ENCODE results near the gene LCNL1.
A peak's percentile ranks its signal among the peaks of the same experiment; 100 is the strongest.

Gene LCNL1
- 0 to 0.56 reads per million in 2 donors for total RNA-seq

DNA sequence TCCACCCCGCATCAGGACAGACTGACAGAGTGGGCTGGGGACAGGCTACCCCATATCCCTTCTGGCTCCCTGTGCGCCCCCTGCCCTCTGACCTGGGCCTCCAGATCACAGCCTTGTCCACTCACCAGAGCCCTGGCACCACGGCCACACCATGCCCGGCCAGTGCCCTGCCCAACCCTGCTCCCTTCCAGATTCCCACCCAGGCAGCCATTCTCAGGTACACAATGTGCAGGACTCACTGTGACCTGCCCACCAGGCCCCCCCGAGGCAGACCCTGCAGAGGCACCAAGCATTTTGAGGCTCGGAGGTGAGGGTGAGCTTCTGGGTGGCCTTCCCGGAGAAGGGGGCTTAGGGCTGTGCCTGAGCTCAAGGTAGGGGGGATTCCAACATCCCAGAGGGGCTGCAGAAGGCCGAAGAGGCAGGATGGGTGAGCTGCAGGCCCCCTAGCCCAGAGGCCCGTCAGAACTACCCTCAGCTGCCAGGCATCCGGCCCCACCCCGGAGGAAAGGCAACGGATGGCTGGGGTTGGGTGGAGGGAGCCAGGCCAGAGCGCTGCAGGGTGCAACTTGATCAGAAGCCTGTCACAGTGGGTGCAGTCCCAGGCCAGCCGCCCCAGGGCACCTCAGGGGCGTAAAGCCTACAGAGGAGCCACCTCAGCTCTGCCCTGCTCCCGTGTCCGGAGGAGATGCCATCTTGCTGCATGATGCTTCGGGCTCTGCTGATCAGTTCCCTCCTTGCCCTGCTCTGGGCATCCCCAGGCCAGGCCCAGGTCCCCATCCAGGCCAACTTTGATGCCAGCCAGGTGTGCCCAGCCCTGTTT is at the start of gene LCNL1:
TSS of gene LCNL1 (plus strand) at position 762 of the 820 bp plus-strand sequence. CDS start 594 bp downstream, outside the sequence.
- no peak for DNase-seq

GRCh38 chr9:136934277-136934676 is 48.5 kb upstream of the LCNL1 start:
- DNase-seq, result no peak

- DNase-seq, result no peak
Observed at GRCh38 chr9:136935651-136936050, 47.1 kb upstream of the LCNL1 start.

DNA sequence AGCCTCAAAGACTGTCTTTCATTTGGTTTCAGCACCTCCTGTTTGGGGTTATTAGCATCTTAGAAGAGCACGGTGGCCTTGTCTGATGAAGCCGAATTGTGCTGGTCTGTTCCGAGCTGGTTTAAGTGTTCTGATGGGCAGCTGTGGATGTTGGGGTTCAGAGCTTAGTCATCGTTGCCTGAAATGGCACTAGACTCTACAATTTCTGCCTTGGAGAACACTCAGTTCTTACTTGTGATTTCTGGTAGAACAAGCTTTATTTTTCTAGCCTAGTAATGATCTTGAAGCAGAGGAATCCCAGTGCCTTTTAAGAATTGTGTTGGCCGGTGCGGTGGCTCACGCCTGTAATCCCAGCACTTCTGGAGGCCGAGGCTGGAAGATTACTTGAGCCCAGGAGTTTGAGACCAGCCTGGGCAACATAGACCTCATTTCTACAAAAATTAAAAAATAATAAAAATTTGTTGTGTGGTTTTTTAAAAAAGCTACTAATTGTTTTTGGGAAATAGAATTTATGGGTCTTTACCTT is 46.1 kb upstream of the LCNL1 start:
- no peak for DNase-seq

- no peak for DNase-seq
Observed at GRCh38 chr9:136937186-136938001, 45.4 kb upstream of the LCNL1 start.

DNA sequence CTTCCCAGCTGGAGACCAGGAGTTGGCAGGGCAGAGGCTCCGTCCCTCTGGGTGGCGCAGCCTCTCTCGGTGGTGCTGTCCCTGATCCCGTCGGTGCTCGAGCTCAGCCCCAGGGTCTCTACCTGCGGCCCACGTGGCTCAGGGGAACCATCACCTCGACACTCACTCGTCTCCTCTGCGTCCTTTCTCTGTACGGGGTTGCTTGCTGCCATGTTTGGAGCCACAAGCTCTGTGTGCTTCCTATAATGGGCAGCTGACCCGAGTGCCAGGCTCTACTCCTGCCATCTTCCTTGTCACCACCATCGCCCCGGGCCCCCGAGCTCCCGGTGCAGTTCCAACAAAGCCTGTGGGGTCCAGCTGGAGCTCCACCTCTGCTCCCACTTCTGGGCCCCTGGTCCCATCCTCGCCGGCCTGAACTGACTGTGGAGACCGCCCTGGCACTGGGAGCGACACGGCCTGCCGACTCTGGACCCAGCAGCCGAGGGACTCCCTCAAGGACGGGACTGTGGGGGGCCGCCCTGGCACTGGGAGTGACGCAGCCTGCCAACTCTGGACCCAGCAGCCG is 43.3 kb upstream of the LCNL1 start:
- DNase-seq, result no peak

- DNase-seq, result no peak
Observed at GRCh38 chr9:136939996-136940525, 42.7 kb upstream of the LCNL1 start.

DNA sequence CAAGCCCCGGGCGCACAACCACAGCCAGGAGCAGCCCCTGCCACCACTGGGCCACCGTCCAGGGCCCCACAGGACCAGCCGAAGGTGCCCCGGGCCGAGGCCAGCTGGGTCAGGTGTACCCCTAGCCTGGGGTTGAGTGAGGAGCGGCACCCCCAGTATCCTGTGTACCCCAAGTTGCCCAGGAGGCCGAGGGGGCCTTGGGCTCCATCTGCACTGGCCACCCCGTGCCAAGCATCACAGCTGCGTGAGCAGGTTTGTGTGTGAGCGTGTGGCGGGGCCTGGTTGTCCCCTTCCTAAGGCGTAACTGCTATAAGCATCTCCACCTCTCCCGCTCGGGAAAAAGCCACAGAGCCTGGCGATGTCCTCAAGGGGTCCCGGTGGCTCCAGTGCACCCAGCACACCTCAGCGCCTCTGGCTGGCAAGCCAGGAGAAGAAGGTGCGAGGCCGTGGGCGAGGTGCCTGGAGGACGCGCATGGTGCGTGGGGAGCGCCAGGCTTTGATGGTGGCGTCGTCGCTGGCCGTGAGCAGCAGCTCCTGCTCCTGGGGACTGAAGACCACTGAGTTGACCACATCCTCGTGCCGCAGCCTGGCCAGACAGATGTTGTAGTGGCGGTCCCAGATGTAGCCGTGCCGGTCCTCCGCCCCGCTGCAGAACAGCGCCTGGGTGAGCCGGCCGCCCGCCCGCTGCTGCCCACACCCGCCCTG is 42.1 kb upstream of the LCNL1 start:
- no peak for DNase-seq

DNA sequence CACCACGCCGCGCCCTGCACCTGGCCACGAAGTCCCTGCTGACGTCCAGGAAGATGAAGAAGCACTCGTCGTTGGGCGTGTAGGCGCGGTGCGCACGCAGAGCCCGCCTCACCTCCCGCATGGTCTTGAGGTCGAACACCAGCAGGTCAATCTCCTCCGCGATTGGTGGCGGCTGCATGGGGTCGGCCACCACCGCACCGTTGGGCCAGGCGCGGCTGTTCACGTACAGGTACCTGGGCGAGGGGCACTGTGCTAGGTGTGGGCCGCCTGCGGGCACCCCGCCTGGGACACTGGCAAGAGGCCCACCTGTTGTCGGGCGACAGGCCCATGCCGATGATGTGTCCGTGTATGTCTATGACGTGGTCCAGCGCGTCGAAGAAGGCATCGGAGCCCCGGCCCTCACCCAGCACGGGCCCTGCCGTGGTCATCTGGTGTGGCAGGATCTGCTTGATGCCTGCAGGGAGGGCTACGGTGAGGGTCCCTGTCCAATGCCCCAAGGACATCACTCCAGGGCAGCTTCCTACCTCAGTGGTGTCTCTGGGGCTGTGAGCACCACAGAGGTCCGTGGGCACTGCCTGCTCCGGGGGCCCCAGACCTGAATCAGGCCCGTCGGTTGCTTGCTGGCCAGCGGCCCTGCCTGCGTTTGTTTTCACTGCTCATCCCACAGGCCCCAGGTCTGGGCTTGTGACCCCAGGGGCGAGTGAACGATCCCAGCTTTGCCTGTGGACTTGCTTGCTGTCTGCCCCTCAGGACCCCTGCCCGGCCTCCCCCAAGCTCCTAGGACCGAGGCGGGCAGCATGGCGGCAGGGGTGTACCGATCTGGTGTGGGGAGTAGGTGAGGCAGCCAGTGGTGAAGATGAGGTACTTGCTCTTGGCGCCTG is 41.3 kb upstream of the LCNL1 start:
- DNase-seq, result no peak

DNA sequence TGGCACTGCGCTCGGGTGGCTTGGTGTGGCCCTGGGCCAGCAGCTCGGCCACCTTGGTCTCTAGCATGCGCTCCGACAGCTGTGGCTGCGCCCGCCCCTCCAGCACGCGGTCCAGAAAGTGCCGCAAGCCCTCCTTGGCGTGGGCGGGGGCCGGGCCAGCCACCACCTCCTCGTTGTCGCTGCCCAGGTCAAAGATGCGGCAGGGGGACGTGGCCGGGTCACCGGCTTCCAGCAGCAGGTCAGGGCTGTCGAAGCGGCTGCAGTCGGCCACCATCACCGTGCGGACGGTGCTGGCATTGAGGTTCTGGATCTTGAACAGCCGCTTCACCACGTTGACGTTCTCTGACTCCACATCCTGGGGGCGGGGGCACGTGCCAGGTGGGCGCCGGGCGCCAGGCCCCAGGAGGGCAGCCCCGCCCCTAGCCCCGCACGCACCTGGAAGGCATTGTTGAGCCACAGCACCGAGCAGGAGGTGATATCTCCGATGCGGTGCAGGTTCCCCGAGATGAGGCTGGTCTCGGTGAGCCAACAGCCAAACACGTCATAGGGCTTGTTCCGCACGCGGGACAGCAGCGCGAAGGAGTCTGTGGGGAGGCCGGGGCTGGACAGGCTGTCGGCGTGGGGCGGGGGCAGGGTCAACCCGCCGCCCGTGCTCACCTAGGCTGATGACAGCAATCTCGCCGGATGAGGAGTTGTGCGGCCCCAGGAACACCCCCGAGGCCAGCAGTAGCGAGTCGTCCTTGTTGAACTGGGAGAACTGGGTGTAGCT is 40.5 kb upstream of the LCNL1 start:
- no peak for DNase-seq

DNA sequence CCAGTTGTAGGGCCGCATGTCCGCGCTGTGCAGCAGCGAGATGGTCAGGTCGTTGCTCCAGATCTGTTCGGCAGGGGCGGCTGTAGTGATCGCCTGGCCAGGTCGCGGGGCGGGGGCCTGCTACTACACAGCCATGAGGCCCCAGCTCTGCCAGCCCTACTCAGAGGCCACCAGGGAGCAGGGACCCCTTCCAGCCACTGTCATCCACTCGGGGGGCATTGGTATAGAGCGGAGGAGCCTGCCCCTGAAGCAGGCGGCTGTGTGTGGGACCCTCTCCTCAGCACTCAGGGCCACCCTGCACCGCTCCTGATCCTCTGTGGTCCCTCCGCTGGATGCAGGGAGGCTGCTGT is 39.9 kb upstream of the LCNL1 start:
- no peak for DNase-seq

- DNase-seq, result no peak
Observed at GRCh38 chr9:136943291-136944211, 39.2 kb upstream of the LCNL1 start.

DNA sequence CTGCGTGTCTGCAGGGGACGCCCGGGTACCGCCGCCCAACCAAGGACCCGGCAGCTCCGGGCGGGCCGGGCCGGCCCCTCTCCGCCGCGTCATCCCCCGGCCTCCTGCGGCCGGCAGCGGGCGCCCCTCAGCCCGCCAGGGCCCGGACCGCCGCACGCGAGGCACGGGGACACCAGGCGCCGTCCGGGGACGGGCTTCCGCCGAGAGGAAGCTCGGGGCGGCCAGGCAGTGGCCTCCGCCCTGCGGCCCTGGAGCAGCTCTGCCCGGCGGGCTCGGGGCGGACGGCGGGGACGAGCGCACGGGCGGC is 38.6 kb upstream of the LCNL1 start:
- no peak for DNase-seq

GRCh38 chr9:136944519-136945332 is 38.1 kb upstream of the LCNL1 start, which contains the start of the genes C8G and FBXW5:
Gene C8G (plus strand): TSS chr9:136945243. CDS start chr9:136945321, 78 bp downstream.
Gene FBXW5 (minus strand): TSS chr9:136944738. CDS start chr9:136944083, 655 bp downstream.
- peak; percentile 90 for DNase-seq

DNA sequence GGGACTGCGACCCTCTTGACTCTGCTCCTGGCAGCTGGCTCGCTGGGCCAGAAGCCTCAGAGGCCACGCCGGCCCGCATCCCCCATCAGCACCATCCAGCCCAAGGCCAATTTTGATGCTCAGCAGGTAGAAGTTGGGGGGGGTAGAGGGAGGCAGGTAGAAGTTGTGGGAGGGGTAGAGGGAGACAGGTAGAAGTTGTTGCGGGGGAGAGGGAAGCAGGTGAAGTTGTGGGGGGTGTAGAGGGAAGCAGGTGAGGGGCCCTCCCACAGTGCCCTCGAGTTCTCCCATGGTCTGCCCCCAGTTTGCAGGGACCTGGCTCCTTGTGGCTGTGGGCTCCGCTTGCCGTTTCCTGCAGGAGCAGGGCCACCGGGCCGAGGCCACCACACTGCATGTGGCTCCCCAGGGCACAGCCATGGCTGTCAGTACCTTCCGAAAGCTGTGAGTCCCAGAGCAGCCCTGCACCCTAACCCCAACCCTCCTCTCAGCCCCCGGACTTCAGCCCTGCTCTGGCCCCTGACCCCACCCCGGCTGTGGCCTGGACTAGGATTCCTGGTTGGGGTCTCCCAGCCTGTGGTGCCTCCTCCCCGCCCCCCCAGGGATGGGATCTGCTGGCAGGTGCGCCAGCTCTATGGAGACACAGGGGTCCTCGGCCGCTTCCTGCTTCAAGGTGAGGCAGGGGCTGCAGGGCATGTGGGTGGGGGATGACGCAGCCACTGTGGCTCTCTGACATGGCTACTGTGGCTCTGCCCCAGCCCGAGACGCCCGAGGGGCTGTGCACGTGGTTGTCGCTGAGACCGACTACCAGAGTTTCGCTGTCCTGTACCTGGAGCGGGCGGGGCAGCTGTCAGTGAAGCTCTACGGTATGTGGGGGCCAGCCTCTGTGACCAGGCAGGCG is 37.2 kb upstream of the LCNL1 start:
- DNase-seq, result no peak

GRCh38 chr9:136946228-136947027 is 36.4 kb upstream of the LCNL1 start:
- no peak for DNase-seq

Data from T-helper 9 cell (primary cell).